Activated effector memory CD4-positive, alpha-beta T cell treated with Interleukin-2 at 50 U/mL for 16 hours (primary cell): ENCODE data around the gene SMPD1.
"Not testable (repeated sequence)": the region's sequence is repeated elsewhere in the genome, so short reads cannot be mapped to it uniquely, and the experiment has no call there.

Experiments used
- DNase-seq: peaks from one replicate; pipeline ENCODE4 v3.0.0-alpha.2; 2020

Gene SMPD1

DNA sequence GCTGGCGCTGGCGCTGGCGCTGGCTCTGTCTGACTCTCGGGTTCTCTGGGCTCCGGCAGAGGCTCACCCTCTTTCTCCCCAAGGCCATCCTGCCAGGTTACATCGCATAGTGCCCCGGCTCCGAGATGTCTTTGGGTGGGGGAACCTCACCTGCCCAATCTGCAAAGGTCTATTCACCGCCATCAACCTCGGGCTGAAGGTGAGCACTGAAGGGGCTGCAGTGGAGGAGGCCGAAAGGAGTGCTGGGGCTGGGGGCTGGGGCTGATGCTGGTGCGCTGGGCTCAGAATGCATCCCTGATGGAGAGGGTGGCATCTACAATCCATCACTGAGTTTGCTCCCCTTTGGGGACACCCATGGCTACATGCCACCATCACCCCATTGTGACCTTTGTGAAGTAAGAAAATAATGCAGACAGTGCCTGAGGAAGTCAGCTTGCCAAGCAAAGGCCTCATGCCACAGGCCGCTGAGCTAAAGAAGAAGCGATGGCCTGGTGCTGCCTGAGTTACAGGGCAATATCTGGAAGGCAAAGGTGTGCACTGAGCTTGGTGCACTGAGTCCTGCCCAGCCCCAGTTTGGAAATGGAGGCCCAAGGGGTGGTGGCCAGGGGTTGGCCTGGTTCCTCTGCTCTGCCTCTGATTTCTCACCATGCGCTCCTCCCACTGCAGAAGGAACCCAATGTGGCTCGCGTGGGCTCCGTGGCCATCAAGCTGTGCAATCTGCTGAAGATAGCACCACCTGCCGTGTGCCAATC lies 620 bp downstream of the SMPD1 start:
- DNase-seq = no peak

GRCh38 chr11:6391537-6392134 lies 1.4 kb downstream of the SMPD1 start:
- DNase-seq = no peak

DNA sequence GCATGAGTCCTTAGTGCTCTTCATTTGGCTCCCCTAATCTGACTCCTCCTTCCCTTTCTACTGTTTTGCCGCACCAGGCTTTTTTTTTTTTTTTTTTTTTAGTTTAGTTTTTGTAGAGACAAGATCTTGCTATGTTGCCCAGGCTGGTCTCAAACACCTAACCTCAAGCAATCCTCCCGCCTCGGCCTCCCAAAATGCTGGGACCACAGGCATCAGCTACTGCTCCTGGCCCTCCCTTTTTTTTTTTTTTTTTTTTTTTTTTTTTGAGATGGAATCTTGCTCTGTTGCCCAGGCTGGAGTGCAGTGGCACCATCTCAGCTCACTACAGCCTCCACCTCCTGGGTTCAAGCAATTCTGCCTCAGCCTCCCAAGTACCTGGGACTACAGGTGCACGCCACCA lies 2.0 kb downstream of the SMPD1 start:
- DNase-seq = not testable (repeated sequence)

DNA sequence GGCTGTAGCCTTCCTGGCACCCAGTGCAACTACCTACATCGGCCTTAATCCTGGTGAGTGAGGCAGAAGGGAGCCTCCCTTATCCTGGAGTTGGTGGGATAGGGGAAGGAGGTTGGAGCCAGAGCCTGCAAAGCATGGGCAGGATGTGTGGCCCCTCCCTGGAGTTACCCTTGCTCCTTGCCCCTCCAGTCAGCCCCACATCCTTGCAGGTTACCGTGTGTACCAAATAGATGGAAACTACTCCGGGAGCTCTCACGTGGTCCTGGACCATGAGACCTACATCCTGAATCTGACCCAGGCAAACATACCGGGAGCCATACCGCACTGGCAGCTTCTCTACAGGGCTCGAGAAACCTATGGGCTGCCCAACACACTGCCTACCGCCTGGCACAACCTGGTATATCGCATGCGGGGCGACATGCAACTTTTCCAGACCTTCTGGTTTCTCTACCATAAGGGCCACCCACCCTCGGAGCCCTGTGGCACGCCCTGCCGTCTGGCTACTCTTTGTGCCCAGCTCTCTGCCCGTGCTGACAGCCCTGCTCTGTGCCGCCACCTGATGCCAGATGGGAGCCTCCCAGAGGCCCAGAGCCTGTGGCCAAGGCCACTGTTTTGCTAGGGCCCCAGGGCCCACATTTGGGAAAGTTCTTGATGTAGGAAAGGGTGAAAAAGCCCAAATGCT lies 3.9 kb downstream of the SMPD1 start:
- DNase-seq = no peak

- no peak for DNase-seq
Observed at GRCh38 chr11:6395470-6396060, 5.3 kb downstream of the SMPD1 start.

DNA sequence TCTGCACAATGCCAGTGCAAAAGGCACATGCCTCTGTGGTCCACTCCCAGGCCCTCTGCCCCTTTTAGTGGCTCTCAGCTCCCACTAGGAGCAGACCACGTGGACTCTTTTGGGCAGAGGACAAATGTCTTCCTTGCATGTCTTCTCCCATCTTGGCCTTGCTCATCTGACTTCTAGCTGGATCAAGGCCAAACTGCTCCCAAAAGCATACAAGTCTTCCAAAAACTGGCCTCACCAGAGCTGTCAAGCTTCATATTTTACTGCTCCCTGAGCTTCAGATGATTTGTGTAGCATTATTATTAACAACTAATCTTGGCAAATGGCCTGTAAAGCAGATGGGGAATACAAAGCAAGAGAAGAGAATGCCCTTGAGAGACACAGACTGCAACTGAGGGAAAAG lies 6.9 kb downstream of the SMPD1 start:
- DNase-seq = no peak

DNA sequence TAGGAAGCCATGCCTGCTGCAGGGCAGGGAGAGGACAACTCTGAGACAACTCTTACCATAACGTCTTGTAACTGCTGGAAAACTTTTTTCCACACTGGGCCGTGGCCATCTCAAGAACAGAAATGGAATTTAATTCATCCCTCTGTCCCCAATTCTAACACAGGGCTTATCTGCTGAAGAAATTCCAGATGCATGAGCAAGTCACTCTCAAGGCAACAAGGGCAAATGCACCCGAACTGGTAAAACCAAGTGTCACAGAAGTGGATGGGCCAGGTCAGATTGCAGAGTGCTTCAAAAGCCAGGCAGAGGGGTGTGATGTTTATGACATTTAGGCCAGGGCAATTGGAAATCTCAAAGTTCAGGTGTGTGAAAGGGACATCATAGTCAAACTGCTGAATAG lies 7.4 kb downstream of the SMPD1 start:
- no peak for DNase-seq

- no peak for DNase-seq
Observed at GRCh38 chr11:6400431-6401345, 10.4 kb downstream of the SMPD1 start.

DNA sequence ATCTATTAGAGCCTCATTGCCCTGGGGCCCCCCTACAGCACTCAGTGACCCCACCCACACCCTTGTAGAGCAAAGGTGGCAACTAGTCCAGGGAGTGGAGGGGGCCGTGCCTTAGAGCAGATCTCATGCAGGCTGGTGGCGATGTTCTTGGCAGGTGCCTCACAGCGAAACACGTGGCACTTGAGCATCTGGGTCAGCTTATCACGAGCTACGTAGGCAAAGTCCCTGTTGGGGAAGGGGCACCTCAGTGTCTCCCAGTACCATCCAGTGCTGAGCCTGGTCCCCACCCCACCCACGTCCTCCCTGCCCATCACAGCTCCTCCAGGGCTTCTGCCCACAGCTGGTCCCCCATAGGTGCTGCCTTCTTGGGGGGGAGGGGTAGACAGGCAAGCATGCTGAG lies 11.2 kb downstream of the SMPD1 start:
- no peak for DNase-seq

- DNase-seq = no peak
Observed at GRCh38 chr11:6402061-6402470, 11.8 kb downstream of the SMPD1 start.

- DNase-seq = peak; percentile 60
Observed at GRCh38 chr11:6402561-6402981, 12.3 kb downstream of the SMPD1 start.

- no peak for DNase-seq
Observed at GRCh38 chr11:6403539-6403938, 13.3 kb downstream of the SMPD1 start.

DNA sequence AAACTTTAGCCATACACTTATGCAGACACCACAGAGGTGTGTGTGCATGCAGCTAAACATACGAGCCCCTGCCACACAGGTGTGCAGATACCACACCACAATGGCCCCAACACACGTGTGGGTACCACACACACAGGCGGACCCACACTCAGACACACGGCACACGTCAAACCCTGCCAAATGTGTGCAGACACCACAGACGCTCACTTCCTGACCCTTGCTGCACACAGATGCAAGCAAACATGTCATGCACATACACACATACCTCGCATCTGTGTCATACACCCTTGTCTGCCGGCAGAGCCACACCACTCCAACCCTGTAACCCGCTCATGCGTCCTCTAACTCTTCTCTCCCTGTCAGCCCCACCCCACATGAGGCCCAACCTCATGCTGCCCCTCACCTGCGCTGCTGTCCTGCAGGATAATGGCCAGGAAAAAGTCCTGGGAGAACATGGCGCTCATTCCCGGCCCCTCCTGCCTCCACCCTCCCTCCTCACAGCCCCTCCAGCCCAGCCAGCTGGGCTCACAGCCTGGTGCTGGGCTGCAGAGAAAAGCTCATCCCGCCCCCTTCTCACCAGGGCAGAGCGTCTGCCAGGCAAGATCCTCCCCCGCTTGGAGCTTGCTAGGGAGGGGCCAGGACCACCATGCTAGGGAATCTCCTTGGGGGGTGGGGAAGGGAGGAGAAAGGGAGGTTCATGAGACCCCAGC lies 14.2 kb downstream of the SMPD1 start:
- DNase-seq = no peak

GRCh38 chr11:6405052-6405667 lies 14.9 kb downstream of the SMPD1 start:
- no peak for DNase-seq

GRCh38 chr11:6405846-6406245 lies 15.6 kb downstream of the SMPD1 start:
- no peak for DNase-seq

DNA sequence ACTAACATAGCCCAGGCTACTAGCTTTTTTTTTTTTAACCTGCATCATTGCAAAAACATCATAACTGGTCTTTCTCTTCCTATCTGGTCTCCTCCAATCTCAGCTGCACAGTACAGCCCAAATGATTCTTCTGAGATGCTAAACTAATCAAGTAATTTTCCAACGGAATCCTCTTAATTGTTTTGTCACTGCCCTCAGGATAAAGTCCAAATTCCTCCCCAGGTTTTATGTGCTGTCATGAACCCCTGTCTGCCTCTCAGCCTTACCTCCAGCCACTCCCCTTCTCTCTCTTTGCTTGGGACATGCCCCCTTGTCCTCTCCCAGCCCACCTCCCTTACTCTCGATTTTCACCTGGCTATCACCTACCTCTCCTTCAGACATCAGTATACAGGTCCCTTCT lies 16.1 kb downstream of the SMPD1 start:
- DNase-seq = no peak

- no peak for DNase-seq
Observed at GRCh38 chr11:6410695-6411430, 20.6 kb downstream of the SMPD1 start.

DNA sequence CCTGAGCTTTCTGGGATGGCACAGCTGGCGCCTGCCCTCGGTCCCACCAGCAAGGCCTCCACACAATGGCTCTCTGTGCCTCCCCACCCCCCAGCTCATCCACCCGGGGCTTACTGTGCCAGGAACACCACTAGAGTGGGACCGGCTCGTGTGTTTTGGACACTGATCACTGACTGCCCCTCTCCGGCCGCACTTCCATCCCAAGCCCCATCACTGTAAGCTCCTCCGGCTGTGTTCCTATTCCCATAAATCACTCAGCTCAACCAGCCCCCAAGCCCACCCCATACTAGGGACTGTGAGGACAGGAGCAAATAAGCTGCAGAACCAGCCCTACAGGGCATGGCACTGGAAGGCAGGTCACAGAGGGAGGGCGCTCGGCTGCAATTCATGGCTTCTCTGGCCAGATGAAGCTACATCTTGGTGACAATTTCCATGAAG lies 21.3 kb downstream of the SMPD1 start:
- DNase-seq = no peak

GRCh38 chr11:6413791-6414201 lies 23.5 kb downstream of the SMPD1 start:
- no peak for DNase-seq

GRCh38 chr11:6414874-6415328 lies 24.6 kb downstream of the SMPD1 start:
- no peak for DNase-seq

DNA sequence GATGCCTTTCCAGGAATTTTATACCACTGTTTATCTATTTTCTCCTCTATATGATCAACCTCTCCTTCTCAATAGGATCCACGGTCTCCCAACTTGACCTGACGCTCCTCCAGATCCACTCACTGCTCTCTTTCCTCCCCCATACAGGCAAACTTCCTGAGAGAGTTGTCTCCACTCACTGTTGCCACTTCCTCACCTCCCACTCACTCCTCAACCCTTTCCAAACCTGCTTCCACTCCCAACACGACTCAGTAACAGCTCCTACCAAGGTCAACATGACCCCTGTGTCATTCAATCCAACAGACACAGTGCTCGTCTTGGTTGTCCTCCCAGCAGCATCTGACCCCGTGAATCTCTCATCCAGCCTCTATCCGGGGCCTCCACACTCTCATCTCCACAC lies 25.5 kb downstream of the SMPD1 start:
- DNase-seq = no peak
